ENCODE data around the gene KRT86. TPM values are rescaled to one million over a fixed set of nuclear protein-coding genes. Genes with fewer than 3 reads are reported as not detected.

KRT86 gene
- total and polyA plus RNA-seq, 2 of the 8 experiments (the other 6 are each of a cell fraction or from before 2014, with no cell fraction given): 0.12 TPM; not detected in 1

DNA sequence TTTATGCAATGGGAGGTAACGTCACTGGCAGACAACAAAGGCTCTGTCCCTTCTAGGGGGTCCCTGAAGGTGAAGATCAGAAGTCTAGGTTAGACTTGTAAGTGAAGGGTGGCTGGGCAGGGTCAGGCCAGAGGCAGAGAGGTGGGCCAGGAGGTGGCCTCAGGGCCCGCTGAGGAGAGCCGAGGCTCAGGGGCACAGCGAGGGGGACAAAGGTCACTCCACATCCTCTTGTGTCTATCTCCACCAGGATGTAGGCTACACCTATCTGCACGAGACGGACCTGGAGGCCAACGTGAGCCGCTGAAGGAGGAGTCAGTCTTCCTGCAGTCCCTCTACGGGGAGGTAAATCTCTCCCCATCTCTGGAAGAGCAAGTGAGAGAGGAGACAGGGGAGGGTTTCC is 72.6 kb downstream of the KRT86 start (continued):
- TF ChIP-seq, protein P1, sequence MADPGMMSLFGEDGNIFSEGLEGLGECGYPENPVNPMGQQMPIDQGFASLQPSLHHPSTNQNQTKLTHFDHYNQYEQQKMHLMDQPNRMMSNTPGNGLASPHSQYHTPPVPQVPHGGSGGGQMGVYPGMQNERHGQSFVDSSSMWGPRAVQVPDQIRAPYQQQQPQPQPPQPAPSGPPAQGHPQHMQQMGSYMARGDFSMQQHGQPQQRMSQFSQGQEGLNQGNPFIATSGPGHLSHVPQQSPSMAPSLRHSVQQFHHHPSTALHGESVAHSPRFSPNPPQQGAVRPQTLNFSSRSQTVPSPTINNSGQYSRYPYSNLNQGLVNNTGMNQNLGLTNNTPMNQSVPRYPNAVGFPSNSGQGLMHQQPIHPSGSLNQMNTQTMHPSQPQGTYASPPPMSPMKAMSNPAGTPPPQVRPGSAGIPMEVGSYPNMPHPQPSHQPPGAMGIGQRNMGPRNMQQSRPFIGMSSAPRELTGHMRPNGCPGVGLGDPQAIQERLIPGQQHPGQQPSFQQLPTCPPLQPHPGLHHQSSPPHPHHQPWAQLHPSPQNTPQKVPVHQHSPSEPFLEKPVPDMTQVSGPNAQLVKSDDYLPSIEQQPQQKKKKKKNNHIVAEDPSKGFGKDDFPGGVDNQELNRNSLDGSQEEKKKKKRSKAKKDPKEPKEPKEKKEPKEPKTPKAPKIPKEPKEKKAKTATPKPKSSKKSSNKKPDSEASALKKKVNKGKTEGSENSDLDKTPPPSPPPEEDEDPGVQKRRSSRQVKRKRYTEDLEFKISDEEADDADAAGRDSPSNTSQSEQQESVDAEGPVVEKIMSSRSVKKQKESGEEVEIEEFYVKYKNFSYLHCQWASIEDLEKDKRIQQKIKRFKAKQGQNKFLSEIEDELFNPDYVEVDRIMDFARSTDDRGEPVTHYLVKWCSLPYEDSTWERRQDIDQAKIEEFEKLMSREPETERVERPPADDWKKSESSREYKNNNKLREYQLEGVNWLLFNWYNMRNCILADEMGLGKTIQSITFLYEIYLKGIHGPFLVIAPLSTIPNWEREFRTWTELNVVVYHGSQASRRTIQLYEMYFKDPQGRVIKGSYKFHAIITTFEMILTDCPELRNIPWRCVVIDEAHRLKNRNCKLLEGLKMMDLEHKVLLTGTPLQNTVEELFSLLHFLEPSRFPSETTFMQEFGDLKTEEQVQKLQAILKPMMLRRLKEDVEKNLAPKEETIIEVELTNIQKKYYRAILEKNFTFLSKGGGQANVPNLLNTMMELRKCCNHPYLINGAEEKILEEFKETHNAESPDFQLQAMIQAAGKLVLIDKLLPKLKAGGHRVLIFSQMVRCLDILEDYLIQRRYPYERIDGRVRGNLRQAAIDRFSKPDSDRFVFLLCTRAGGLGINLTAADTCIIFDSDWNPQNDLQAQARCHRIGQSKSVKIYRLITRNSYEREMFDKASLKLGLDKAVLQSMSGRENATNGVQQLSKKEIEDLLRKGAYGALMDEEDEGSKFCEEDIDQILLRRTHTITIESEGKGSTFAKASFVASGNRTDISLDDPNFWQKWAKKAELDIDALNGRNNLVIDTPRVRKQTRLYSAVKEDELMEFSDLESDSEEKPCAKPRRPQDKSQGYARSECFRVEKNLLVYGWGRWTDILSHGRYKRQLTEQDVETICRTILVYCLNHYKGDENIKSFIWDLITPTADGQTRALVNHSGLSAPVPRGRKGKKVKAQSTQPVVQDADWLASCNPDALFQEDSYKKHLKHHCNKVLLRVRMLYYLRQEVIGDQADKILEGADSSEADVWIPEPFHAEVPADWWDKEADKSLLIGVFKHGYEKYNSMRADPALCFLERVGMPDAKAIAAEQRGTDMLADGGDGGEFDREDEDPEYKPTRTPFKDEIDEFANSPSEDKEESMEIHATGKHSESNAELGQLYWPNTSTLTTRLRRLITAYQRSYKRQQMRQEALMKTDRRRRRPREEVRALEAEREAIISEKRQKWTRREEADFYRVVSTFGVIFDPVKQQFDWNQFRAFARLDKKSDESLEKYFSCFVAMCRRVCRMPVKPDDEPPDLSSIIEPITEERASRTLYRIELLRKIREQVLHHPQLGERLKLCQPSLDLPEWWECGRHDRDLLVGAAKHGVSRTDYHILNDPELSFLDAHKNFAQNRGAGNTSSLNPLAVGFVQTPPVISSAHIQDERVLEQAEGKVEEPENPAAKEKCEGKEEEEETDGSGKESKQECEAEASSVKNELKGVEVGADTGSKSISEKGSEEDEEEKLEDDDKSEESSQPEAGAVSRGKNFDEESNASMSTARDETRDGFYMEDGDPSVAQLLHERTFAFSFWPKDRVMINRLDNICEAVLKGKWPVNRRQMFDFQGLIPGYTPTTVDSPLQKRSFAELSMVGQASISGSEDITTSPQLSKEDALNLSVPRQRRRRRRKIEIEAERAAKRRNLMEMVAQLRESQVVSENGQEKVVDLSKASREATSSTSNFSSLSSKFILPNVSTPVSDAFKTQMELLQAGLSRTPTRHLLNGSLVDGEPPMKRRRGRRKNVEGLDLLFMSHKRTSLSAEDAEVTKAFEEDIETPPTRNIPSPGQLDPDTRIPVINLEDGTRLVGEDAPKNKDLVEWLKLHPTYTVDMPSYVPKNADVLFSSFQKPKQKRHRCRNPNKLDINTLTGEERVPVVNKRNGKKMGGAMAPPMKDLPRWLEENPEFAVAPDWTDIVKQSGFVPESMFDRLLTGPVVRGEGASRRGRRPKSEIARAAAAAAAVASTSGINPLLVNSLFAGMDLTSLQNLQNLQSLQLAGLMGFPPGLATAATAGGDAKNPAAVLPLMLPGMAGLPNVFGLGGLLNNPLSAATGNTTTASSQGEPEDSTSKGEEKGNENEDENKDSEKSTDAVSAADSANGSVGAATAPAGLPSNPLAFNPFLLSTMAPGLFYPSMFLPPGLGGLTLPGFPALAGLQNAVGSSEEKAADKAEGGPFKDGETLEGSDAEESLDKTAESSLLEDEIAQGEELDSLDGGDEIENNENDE (IDR thresholded peaks at IDR 0.05; ENCODE audit: insufficient replicate concordance, low read length): no peak
- TF ChIP-seq SAP30 (IDR thresholded peaks at IDR 0.05; ENCODE audit: insufficient read depth, insufficient replicate concordance, low read length): no peak
- no peak for TF ChIP-seq KDM4A (IDR thresholded peaks at IDR 0.05; ENCODE audit: low read depth, low read length, severe bottlenecking)
- no peak for TF ChIP-seq TCF12 (IDR thresholded peaks at IDR 0.05; ENCODE audit: low read depth, low read length)
- no peak for TF ChIP-seq JUN (IDR thresholded peaks at IDR 0.05; ENCODE audit: low read depth, low read length)
- TF ChIP-seq, protein P2, sequence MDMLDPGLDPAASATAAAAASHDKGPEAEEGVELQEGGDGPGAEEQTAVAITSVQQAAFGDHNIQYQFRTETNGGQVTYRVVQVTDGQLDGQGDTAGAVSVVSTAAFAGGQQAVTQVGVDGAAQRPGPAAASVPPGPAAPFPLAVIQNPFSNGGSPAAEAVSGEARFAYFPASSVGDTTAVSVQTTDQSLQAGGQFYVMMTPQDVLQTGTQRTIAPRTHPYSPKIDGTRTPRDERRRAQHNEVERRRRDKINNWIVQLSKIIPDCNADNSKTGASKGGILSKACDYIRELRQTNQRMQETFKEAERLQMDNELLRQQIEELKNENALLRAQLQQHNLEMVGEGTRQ (IDR thresholded peaks at IDR 0.05; ENCODE audit: low read length): no peak
- TF ChIP-seq CTBP2 (IDR thresholded peaks at IDR 0.05; ENCODE audit: borderline replicate concordance, insufficient read depth, insufficient read length, low read length): no peak
- no peak for TF ChIP-seq KDM5A (IDR thresholded peaks at IDR 0.05; ENCODE audit: low read length)
- TF ChIP-seq SP4 (IDR thresholded peaks at IDR 0.05; ENCODE audit: low read length): no peak
- no peak for TF ChIP-seq CHD1 (IDR thresholded peaks at IDR 0.05; ENCODE audit: low read depth, low read length)
- TF ChIP-seq TAF7 (optimal IDR thresholded peaks at IDR 0.05; ENCODE audit: borderline replicate concordance, low read depth, low read length): no peak
